ENCODE measurements around the gene LRIT1.
"Not testable (repeated sequence)": the region's sequence is repeated elsewhere in the genome, so short reads cannot be mapped to it uniquely, and the experiment has no call there.

LRIT1 gene, protein sequence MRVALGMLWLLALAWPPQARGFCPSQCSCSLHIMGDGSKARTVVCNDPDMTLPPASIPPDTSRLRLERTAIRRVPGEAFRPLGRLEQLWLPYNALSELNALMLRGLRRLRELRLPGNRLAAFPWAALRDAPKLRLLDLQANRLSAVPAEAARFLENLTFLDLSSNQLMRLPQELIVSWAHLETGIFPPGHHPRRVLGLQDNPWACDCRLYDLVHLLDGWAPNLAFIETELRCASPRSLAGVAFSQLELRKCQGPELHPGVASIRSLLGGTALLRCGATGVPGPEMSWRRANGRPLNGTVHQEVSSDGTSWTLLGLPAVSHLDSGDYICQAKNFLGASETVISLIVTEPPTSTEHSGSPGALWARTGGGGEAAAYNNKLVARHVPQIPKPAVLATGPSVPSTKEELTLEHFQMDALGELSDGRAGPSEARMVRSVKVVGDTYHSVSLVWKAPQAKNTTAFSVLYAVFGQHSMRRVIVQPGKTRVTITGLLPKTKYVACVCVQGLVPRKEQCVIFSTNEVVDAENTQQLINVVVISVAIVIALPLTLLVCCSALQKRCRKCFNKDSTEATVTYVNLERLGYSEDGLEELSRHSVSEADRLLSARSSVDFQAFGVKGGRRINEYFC

DNA sequence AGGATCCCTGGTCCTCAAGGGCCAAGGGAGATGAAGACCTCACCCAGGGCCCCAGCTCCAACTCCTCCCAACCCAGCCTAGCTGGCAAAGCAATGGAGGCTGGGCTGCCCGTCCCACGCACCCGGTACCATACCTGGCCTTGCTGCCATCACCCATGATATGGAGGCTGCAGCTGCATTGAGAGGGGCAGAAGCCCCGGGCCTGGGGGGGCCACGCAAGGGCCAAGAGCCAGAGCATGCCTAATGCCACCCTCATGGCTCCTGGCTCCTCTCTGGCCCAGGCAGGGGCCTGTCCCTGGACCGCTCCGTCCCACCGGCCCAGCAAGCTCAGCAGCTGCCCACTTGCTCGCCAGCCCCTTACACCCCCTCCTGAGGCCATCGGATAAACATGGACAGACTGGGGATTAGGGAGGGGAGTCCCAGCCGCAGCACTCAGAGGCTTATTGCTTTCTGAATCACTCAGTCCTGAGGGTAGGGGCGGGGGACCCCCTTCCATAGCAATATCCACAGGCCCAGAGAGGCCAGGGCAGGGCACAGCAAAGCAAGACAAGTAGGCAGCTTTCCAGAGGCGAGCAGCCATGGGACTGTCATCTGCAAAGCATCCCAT lies at the start of gene LRIT1:
TSS of gene LRIT1 (minus strand) at position 362 of the 606 bp plus-strand sequence. CDS start at position 255, 107 bp downstream.
- DNase-seq, result no peak

DNA sequence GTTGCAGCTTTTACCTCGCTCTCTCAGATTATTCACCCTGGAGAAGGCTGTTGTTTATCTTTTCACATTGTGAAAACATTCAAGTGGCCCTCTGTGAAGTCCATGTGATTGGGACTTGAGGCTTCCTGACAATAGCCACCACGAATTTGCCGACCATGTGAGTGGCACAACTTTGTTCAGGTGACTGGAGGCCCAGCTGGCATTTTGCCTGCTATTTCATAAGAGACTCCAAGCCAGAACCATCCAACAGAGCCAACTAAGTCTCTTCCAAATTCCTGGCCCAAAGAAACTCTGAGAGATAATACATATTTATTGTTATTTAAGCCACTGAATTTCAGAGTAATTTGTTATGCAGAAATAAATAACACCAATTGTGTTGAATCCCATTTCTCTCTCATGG lies 48.9 kb upstream of the LRIT1 start:
- DNase-seq, result no peak

DNA sequence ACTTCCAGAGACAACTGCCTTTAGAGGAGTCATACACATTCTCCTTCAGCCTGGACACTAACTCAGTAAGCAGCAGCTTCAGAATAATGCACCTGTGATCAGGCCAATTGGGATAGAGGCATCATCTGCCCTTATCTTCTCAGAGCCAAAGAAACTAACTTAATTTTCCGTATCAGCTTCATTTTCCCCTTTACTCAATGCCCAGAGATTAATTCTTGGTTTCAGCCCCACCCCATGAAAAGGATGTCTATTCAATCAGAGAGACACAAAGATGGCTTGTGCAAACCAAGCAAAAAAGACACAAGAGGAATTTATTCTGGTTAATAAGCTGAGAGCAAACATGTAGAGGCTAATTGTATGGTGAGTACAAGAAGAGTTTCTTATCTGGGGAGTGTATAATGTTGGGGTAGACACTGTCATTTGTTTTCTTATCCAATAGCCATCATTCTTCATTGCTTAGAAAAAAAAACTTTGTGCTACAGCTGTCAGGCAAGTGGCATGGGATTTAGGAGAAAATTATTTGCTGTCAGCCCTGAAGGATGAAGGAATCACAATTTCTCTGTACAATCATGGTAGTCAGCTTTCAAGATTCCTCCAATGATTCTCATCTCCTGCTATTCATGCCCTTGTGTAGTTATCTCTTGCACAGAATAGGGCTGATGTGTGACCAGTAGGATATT lies 48.3 kb upstream of the LRIT1 start:
- no peak for DNase-seq

DNA sequence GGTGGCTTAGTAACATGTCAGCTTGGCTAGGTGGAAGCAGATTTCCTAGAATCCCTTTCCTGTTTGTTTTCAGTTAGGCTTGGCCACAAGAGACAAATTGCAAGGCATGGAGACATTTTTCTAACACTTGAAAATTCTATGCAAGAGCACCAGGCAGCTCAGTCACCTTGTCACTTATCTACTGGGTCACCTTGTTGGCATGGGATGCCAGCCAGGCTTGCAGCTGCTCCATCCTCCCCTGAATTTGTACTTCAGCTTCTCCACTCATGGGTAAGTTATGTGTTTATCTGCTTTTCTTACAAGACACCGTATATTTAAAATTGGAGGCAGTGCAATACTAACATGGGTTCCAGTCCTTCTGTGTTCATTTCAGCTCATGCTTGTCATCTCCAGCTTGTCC lies 46.8 kb upstream of the LRIT1 start:
- DNase-seq, result no peak

DNA sequence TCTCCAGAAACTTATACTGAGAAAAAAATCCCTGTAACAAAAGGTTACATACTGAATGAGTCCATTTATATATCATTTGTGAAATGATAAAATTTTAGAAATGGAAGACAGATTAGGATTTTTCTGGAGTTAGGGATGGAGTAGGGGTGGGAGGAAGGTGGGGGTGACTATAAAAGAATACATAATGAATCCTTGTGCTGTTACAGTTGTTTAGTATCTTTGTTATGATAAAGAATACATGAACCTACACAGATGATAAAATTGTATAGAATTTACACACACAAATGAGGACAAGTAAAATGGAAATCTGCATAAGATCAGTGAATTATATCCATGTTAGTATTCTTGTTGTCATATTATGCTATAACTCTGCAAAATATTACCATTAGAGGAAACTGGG lies 45.3 kb upstream of the LRIT1 start:
- DNase-seq, result no peak

DNA sequence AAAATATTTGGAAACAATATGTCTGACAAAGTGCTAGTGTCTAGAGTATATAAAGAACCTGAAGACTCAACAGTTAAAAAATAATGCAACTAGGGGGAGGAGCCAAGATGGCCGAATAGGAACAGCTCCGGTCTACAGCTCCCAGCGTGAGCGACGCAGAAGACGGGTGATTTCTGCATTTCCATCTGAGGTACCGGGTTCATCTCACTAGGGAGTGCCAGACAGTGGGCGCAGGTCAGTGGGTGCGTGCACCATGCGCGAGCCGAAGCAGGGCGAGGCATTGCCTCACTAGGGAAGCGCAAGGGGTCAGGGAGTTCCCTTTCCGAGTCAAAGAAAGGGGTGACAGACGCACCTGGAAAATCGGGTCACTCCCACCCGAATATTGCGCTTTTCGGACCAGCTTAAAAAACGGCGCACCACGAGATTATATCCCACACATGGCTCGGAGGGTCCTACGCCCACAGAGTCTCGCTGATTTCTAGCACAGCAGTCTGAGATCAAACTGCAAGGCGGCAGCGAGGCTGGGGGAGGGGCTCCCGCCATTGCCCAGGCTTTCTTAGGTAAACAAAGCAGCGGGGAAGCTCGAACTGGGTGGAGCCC lies 38.6 kb upstream of the LRIT1 start:
- DNase-seq, result not testable (repeated sequence)

- no peak for DNase-seq
These were observed 29.4 kb upstream of the LRIT1 start for GRCh38 chr10:84270708-84271107.

- no peak for DNase-seq
These were observed 28.4 kb upstream of the LRIT1 start for GRCh38 chr10:84269773-84270172.

DNA sequence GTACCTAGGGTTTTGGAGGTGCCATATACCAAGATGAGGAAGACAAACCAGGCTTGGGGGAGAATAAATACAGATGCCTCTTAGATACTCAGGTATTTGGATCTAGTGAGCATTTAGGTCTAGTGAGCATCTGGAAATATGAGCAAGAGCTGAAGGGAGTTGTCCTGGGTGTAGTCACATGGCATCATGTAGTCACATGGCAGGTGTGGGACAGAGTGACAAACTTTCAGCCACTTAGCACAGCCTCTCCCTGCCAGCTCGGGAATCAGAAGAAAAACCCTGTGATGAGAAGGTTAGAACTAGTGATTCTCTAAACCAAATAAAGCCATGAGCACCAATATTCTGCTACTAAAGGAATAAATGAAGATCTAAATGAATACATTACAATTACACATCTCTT lies 27.8 kb upstream of the LRIT1 start:
- DNase-seq, result no peak

GRCh38 chr10:84267503-84268126 lies 26.3 kb upstream of the LRIT1 start:
- DNase-seq, result no peak

DNA sequence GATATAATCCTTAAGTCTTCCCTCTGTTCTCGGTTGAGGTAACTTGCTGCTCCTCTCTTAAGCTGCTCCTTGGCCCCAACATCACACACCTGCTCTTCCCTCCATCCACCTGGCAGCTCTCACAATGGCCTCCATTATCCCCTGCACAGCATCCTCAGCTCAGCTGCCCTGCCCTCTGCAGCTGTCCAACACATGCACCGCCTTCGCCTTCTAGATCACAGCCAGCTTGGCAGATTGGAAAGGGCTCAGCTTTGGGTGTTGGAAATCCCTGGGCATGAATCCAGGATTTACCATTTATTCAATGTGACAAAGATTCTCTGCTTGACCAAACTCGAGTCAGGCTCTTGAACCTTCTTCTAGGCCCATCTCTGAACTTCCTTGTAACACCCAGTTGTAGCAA lies 24.1 kb upstream of the LRIT1 start:
- DNase-seq, result peak; percentile 57

DNA sequence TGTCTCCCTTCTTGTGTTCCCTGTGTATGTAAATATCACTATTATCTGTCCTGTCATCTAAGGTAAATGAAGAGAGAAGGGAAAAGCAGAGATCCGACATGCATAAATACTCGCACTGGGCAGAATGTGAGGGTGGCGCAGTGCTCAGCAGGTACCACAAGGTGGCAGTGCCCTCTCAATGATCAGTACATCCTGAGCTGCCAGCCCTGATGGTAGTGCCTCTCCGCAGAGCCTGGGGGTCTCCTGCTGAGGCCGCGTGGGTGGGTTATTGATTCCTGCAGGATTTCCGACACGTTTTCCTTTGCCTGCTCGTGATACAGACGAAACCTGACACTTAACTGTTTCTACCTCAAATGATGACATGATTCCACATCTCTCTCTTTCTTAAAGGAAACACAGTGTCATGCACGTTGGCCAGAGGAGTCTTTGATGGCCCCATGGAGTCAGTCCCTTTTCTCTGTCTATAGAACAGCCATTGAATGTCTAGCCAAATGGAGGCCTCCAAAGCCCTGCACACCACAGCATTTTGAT lies 23.3 kb upstream of the LRIT1 start:
- peak; percentile 71 for DNase-seq

GRCh38 chr10:84263716-84264115 lies 22.4 kb upstream of the LRIT1 start:
- DNase-seq, result no peak

DNA sequence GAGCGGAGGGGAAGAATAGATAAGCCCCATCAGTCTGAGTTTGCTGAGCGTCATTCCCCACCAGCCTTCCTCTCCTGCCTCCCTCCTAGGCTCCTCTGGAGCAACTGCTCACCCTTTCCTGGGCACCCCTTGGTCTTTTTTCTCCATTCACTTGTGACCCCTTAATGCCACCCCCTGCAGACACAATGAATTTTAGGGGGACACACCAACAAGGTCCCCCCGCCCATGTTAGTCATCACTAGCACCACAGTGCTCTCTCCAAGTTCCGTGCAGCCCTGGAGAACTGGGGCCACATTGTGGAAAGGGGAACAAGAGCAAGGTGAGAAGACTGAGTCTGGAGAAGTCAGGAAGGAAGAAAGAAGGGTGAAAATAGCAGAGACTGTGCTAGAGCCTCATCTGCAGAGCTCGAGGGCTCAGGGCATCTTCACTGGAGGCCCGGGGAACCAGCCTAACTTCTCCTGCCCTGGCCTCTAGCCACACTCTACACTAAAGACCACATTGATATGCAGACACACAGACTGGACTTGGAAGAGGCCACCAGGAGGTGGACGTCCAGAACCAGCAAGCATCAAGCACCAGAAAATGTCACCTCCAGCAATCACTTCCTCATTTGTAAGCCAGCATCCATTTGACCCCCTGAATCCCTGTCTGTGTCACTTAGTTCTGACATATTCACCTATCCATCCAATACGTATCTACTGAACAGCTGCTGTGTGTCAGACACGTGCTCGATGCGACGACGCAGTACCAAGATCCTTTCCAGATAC lies 21.0 kb upstream of the LRIT1 start:
- no peak for DNase-seq

GRCh38 chr10:84261236-84261915 lies 20.0 kb upstream of the LRIT1 start:
- DNase-seq, result no peak

DNA sequence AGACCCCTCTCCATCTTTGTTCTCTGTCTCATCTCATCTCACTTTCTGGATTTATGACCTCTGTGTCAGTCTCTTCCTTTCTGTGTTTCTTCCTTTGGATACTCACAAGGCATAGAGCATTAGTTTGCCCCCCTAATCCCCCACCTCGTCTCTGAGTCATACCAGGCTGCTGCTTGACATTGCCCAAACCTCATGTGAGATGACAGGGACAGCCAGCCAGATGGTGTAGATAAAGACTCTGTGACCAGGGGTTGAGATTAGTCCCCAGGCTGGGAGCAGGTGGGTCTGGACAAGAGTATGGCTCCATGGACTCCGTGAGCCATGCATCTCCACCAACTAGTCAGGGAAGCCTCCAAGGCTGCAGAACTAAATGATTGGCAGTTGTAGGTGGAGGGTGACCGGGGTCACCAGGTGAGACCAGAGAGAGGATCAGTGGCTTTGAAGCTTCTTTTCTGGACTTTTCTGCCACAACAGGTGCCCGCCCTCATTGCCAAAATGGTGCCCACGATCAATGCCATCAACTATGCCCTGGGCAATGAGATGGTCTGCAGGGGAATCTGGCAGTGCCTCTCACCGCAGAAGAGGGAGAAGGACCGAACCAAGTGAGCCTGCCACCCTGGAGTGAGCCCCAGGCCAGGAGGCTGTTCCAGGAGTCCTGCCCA lies 16.8 kb upstream of the LRIT1 start:
- no peak for DNase-seq

DNA sequence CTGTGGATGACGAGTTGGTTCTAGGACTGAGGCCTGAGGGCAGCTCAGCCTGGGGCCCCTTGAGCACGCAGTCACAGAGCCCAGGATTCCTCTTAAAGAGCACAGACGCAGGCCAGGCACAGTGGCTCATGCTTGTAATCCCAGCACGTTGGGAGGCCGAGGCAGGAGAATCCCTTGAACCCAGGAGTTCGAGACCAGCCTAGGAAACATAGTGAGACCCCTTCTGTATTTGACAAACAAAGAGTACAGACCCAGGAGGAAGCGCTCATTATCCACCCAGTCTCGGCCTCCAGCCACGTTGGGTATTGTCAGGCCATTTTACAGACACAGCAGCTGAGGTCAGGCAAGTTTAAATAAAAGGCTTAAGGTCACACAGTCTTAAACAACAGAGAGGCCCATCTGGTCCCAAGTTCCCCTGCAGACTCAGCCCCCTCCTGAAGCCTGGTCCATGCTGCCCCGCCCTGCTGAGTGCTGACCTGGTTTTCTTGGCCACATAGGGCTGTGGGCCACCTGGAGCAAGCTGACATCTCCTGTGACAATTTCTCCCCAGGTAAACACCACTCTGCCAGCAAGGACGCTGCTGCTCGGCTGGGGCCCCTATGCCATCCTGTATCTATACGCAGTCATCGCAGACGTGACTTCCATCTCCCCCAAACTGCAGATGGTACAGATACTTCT lies 16.1 kb upstream of the LRIT1 start:
- no peak for DNase-seq

DNA sequence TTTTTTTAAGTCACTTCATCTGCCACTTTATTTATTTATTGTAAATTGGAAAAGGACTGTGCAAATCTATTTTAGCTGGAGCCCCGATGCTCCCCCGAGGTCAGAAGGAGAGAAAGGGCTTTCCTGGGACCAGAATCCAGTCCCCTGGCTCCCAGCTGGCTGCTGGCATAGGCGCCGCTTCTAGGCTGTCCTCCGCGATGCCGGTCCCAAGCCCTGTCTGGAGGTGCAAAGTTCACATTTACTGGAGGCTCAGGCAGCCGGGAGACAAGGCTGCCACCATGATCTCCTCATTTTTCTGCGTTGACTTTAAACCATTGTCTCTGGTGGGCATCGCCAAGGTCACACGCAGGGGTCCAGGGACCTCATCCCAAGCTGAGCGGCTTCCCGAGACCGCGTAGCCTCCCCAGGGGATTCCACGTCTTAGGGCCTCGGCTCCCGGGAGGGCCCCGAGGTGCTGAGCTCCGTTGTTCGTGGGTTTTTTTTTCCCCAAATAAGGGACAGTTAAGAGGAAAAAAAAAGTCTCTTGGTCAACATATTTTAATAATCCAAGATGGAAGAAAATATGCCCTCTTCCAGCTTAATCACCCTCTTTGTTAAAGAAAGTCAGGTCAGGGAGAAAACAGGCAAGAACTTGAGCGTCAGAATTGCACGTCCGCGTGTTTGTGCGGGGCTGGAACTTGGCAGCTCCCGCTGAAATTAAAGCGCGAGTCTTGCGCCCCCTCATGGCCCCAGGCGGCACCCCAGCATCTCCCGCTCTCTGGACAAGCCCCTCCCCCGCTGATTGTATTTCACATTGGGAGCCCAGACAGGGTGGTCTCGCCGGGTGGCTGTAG lies 15.4 kb upstream of the LRIT1 start:
- DNase-seq, result peak; percentile 50
